A673 (cell line): ENCODE measurements around the gene MEGF6. TPM values are rescaled to one million over a fixed set of nuclear protein-coding genes. Genes with fewer than 3 reads are reported as not detected.

ENCODE experiments used
- BruUV-seq: library from RNA; stranded (reverse); fragments of 400-500 nt; replicated peaks from 2 replicates; lab custom pipeline; 2021; lab: Mats Ljungman, UMichigan
- CTCF ChIA-PET: fragments of 300-600 bp; sonication (Branson Sonifier 250); formaldehyde crosslinking; loops from one replicate; lab custom pipeline; 2022; ENCODE audit warnings: antibody characterized with exemption; lab: Charles Lee
- POLR2A ChIA-PET: fragments of 300-600 bp; sonication (Branson Sonifier 250); formaldehyde crosslinking; loops from one replicate; lab custom pipeline; 2022; ENCODE audit warnings: antibody characterized with exemption; ENCODE audit not compliant: low non-redundant PET; lab: Charles Lee
- DNase-seq: peaks from one replicate; pipeline ENCODE4 v3.0.0-alpha.2; 2015; ENCODE audit warnings: low spot score
- H3K27ac ChIP-seq: fragments of 200-600 bp; sonication (generic); 2 replicates; pipeline ENCODE4 v1.5.1; 2016; ENCODE audit warnings: mixed run types, low read depth, mild to moderate bottlenecking, mixed read lengths, antibody characterized with exemption, low read length; ENCODE audit not compliant: poor library complexity, severe bottlenecking
- H3K27me3 ChIP-seq: fragments of 200-600 bp; sonication (generic); replicated peaks from 2 replicates; pipeline ENCODE4 v1.6.1; 2017; ENCODE audit warnings: mixed run types, low read depth, mild to moderate bottlenecking, mixed read lengths, antibody characterized with exemption, low read length; ENCODE audit not compliant: insufficient read depth, poor library complexity
- H3K36me3 ChIP-seq: fragments of 200-600 bp; sonication (generic); 2 replicates; pipeline ENCODE4 v1.6.1; 2016; ENCODE audit warnings: mixed run types, mild to moderate bottlenecking, mixed read lengths, antibody characterized with exemption, low read length; ENCODE audit not compliant: insufficient read depth, poor library complexity, severe bottlenecking
- H3K4me1 ChIP-seq: fragments of 200-600 bp; sonication (generic); 2 replicates; pipeline ENCODE4 v1.6.1; 2017; ENCODE audit warnings: mixed run types, mild to moderate bottlenecking, mixed read lengths, antibody characterized with exemption, low read length; ENCODE audit not compliant: insufficient read depth, poor library complexity, severe bottlenecking
- H3K4me3 ChIP-seq: fragments of 200-600 bp; sonication (generic); 2 replicates; pipeline ENCODE4 v1.5.1; 2016; ENCODE audit warnings: low read depth, mixed run types, mild to moderate bottlenecking, mixed read lengths, low read length; ENCODE audit not compliant: poor library complexity, severe bottlenecking
- H3K9me3 ChIP-seq: fragments of 200-600 bp; sonication (generic); 2 replicates; pipeline ENCODE4 v1.6.1; 2016; ENCODE audit warnings: mixed run types, low read depth, mild to moderate bottlenecking, mixed read lengths, antibody characterized with exemption, low read length; ENCODE audit not compliant: poor library complexity, severe bottlenecking
- CTCF ChIP-seq: fragments of 300-800, 200-600 bp; sonication (generic); conservative IDR thresholded peaks from 2 replicates; pipeline ENCODE4 v1.5.1; 2017; ENCODE audit warnings: low read depth, mild to moderate bottlenecking, antibody characterized with exemption, low read length, moderate library complexity, mixed read lengths
- EZH2 ChIP-seq: fragments of 200-600 bp; sonication (generic); IDR thresholded peaks from 2 replicates; pipeline ENCODE4 v1.6.1; 2017; ENCODE audit warnings: borderline replicate concordance, low read depth, mild to moderate bottlenecking, mixed read lengths, antibody characterized with exemption, low read length; ENCODE audit not compliant: poor library complexity, severe bottlenecking
- intact Hi-C: fragments of 100-400 bp; cut with micrococcal nuclease; formaldehyde crosslinking; loops from one replicate; pipeline ENCODE4 v1.10.0; 2022; ENCODE audit not compliant: unreplicated experiment
- total RNA-seq: library from RNA; stranded (reverse); gene quantifications from 2 replicates; pipeline ENCODE4 v1.2.3, GENCODE V29; 2021

The MEGF6 gene
- total RNA-seq, 1 experiment from 2014 or later, result 2.8 TPM

DNA sequence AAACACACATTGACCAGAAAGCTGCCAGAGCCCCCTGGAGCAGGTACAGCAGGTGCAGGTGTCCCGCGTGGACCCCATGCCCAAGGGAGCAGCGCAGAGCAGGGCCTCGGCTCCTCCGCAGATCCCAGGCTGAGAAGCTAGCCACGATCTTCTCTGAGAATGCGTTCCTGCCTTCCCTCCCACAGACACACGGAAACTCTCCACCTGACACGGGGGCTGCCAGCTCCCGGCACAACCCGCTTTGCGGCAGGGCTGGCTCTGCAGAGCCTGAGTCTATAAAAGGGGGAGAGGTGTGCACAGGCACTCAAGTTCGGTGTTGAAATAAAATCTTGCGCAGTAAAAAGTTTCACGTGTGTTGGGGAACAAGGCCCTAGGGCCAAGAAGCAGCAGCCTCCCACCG lies 9.6 kb downstream of the MEGF6 start:
- Histone ChIP-seq H3K36me3 (no peaks in the 10 kb centered on the region), H3K27me3 (no peaks in the 10 kb centered on the region), H3K4me3 (no peak overlapping the region), H3K9me3 (no peaks in the 10 kb centered on the region), H3K4me1 (no peaks in the 10 kb centered on the region), H3K27ac (no peak overlapping the region)
- TF ChIP-seq EZH2 (no peak), CTCF (no peak)
- intact Hi-C loops, result no loop called here
- POLR2A ChIA-PET, result no interaction called here
- no peak for DNase-seq
- CTCF ChIA-PET, result no interaction called here
- no TSS peak for BruUV-seq

GRCh38 chr1:3600354-3600753 lies 11.0 kb downstream of the MEGF6 start:
- Histone ChIP-seq H3K36me3 (no peaks in the 10 kb centered on the region), H3K4me1 (no peaks in the 10 kb centered on the region), H3K27ac (no peak overlapping the region), H3K27me3 (no peaks in the 10 kb centered on the region), H3K9me3 (no peaks in the 10 kb centered on the region), H3K4me3 (no peak overlapping the region)
- intact Hi-C loops, result no loop called here
- ChIA-PET POLR2A (no interaction called here), CTCF (no interaction called here)
- DNase-seq, result no peak
- no peak for TF ChIP-seq EZH2
- TF ChIP-seq CTCF, result no peak
- no TSS peak for BruUV-seq

DNA sequence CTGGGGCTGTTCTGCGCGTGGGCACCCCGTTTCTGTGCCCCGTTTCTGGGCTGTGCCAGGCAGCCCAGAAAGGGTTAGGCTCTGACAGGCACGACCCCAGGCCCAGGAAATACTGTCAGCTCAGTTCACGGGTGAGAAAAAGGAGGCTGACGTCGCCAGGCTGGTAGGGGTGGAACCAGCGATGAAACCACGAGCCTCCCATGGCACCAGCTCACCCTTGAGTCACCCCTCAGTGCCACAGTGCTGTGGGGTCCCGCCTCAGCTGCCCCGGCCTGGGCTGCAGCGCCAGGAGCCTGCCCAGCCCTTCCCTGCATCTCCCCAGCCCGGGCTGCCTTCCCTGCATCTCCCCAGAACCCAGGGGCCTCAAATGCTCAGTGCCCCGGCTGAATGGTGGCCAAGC lies 11.5 kb downstream of the MEGF6 start:
- Histone ChIP-seq H3K4me3 (no peak overlapping the region), H3K36me3 (no peaks in the 10 kb centered on the region), H3K4me1 (no peaks in the 10 kb centered on the region), H3K27ac (no peak overlapping the region), H3K27me3 (no peaks in the 10 kb centered on the region), H3K9me3 (no peaks in the 10 kb centered on the region)
- POLR2A ChIA-PET, result no interaction called here
- CTCF ChIA-PET, result no interaction called here
- BruUV-seq, result no TSS peak
- intact Hi-C loops, result no loop called here
- no peak for DNase-seq
- no peak for TF ChIP-seq CTCF
- TF ChIP-seq EZH2, result no peak
